ENCODE measurements around the gene MSI2.

- TF ChIP-seq TAF1 (IDR thresholded peaks at IDR 0.05; ENCODE audit: borderline replicate concordance, low read depth, low read length) (no peak), POLR2A (IDR thresholded peaks at IDR 0.05; ENCODE audit: low read depth, low read length) (no peak), POLR2AphosphoS5 (IDR thresholded peaks at IDR 0.05; ENCODE audit: low read depth, low read length) (no peak)
Observed at GRCh38 chr17:57484081-57484666, 227.9 kb downstream of the MSI2 start.
